ENCODE measurements around the gene MAMDC4.

Gene MAMDC4

DNA sequence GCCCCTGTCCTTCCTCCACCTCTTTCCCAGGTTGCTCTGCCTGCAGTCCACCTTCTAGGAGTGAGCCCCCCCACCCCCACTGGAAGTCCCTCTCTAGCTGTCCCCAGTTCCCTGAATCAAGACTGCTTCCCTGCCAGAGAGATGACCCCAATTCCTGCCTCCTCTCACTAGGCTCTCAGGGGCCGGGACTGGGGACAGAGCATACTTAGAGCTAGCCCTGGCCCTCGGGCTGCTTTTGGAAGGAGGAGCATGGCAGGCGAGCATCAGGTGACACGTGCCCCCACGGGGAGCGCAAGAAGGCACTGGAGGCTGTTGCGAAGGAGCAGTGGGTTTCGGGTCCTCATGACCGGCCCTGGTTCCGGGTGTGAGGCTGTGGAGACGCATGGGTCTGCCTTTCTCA, 43.9 kb downstream of the MAMDC4 start:
- no peak for DNase-seq

DNA sequence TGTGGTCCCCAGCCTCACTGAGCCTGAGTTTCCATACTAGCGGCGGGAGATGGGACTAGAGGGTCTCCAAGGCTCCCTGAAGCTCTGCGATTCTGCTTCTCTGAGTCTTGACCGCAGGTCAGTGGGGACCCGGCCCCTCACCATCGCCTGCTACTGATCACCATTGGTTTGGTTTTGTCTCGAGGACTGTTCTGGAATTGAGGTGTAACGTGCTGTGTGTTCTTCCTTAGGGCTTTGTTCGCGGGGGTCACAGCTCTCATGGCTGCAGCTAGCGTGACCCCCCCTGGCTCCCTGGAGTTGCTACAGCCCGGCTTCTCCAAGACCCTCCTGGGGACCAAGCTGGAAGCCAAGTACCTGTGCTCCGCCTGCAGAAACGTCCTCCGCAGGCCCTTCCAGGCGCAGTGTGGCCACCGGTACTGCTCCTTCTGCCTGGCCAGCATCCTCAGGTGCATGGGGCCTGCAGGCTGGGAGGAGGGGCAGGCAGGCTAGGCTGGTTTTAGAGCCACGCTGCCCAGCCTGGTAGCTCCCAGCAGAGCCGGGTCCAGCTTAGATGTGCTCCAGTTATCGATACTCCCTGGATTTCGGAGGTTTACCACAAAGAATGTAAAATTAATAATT, 46.4 kb downstream of the MAMDC4 start:
- DNase-seq: no peak

DNA sequence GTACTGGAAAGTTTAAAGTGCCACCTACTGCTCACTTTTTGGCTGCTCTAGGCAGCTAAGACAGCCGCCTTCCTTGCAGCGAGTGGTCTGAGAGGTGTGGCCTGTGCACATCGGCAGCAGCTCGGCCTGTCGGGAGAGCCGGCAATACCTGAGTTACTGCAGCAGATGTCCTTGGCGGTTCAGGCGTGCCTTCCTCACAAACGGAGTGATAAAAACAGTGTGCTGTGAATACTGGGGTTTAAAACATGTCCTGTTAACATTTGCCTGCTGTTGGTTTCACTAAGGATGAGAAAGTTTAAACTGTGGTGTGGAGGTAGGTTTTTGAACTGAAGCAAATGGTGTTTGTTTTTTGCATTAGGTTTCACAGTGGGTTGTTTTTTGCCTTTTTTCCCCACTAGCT, 47.0 kb downstream of the MAMDC4 start:
- no peak for DNase-seq

DNA sequence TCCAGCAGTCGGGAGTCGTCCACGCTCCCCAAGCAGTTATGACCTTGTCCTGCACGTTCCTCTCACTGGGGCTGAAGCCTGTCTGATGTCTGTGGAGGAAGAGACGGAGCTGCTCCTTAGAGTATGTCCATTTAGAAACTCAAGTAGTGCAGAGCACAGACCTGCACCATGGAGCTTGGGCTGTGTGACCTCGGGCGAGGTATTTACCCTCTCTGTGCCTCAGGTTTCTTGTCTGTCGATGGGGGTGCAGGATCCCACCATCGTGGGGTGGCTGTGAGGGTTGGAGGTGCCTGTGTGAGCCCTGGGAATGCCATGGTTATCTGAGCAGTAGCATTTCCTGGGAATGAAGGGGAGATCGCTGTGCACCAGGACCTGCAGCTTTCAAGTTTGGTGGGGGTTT, 48.4 kb downstream of the MAMDC4 start:
- DNase-seq: no peak

DNA sequence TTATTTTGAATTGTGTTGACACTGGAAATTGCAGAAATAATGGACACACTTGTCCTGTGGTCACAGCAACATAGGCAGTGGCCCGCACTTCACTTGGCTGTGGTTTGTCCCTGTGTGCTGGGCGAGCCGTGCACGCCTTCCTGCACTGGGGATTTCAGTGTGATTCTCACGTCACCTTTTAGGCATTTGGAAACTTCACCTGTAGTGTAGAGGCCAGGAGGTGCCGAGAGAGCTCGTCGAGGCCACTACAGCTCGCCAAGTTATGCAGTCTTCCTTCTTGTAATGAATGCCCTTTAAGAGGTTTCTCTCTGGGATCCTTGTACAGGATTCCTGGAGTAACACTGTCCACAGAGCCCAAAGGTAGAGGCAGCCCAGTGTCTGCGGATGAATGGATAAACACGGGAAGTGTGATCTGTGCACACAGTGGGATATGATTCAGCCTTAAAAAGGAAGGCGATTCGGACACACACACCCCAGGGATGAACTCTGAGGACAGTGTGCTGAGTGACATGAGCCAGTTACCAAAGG, 48.9 kb downstream of the MAMDC4 start:
- no peak for DNase-seq

DNA sequence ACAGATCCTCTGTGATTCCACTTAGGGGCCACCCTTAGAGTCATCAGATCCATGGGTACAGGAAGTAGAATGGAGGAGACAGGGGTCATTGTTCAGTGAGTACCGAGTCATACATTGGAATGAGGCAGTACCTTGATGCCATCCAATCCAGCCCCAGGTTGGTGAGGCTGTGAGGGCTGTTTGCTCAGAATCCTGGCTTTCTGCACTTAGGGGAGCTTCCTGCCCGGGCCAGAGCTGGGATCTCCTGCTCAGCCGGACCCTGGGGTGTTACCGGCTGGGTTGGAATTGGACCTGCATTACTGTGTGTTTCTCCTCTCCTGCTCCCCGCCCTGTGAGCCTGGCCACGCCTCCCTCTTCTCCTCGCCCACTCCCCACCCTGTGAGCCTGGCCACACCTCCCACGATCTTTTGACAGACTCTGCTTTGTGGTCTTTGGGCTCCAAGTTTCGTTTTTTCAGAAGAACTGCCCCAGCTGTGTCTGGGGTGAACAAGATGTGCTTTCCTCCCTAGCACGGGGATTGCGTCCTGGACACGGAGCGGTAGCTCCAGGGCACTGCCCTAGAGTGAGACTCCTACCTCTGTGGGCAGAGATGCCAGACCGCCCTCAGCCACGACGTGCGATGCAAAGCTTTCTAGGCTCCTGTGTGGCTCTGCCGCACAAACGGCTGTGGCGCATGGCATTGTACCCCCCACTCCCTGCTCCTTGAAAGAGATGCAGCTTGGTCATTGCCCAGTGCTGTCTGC, 49.5 kb downstream of the MAMDC4 start:
- no peak for DNase-seq

DNA sequence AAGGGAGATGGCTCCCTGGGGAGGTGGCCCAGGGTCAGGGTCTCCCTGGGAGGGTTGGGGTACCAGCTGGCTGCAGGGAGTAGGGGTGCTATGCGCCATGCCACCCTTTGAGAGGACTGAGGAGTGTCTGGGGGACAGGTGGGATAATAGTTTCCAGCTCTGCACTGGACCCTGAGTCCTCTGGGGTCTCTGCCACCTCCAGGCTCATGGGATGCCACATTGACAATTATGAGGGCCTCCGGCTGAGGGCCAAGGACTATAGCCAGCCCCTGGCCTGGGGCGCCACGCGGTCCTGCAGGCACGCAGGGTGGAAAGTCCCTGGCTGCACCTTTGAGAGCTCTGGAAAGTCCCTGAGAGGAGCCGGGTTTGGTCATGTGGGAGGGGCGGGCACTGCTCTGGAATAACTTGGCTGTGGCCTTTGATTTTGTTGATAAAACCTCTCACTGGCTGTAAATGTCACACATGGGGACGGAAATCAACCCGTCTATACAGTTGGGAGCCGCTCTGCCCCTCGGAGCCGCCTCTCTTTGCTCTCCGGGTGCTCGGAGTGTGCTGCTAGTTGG, 50.2 kb downstream of the MAMDC4 start:
- peak; percentile 78 for DNase-seq

DNA sequence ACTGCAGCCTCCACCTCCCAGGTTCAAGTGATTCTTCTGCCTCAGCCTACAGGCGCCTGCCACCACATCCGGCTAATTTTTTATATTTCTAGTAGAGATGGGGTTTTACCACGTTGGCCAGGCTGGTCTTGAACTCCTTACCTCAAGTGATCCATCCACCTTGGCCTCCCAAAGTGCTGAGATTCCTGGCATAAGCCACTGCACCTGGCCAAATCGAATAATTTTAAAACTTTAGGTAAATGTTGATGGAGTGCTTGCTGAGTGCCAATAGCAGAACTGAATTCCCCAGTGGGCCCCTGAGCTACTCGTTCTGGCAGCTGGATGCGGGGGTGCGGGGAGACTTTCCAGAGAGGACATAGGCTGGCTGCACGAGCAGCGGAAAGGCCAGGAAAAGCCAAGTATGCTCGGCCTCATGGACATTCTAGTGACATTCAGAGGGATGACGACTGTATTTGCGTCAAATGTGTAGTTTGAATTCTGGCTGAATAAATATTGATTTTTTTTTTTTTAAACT, 51.0 kb downstream of the MAMDC4 start:
- DNase-seq: no peak

DNA sequence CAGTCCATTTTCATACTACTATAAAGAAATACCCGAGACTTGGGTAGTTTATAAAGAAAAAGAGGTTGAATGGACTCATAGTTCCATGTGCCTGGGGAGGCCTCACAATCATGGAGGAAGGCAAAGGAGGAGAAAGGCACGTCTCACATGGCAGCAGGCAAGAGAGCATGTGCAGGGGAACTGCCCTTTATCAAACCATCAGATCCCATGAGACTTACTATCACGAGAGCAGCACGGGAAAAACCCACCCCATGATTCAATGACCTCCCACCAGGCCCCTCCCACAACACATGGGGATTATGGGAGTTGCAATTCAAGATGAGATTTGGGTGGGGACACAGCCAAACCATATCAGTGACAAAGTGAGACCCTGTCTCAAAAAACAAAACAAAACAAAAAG, 54.1 kb downstream of the MAMDC4 start:
- DNase-seq: no peak

DNA sequence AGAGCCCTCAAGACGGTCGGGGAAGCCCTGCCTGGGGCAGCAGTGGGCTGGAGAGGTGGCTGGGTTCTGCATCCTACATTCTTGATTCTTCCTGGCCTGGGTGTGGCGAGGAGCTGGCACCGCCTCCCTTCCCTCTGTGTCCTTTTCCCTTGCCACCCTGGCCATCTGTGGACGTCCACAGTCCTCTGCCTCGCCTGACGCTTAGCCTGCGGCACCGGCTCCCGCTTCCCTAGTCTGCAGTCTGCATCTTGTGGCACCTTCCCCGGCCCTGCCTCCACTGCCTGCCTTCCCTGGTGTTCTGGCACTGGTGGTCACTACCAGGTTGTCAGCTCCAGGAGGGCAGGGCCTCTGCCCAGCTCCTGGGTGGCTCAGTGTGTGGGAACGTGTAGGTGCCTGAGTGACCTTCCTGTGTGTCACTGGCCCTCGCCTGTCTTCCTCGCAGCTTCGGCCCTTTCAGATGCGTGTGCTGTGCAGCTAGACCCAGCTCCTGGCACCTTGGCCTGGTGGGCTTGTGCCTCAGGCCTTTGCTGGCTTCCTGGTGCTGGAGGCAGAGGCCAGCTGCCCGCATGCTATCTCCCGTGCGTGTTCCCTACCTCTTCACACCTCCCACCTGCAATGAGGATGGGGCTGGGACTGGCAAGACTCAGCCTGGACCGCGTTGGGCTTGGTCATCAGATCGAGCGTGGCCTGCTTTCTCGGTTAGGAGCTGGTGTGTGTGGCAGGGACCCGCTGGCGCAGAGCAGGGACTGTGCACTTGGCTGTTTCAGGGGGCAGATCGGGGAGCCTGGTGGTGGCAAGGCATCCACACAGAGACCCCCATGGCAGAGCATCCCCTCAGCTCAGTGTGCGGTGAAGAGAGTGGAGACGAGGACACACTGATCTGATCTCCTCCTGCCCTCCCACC, 55.1 kb downstream of the MAMDC4 start:
- no peak for DNase-seq

All from amniotic stem cell (primary cell).